HepG2 (cell line): ENCODE results near the gene GASK1A. TPM values are rescaled to one million over a fixed set of nuclear protein-coding genes. Genes with fewer than 3 reads are reported as not detected.

ENCODE experiments used
- ATAC-seq: fragments of 200-7000 bp; cut with Tn5 transposase; 3 replicates; pipeline ENCODE4 v1.9.1; 2020; ENCODE audit warnings: mild to moderate bottlenecking, moderate library complexity
- BruUV-seq: library from RNA; stranded (reverse); fragments of 400-500 nt; replicated peaks from 2 replicates; lab custom pipeline; 2021; lab: Mats Ljungman, UMichigan
- CTCF ChIA-PET: fragments of 300-600 bp; formaldehyde crosslinking; extraction: SDS; loops from one replicate; lab custom pipeline; 2021; ENCODE audit warnings: low total read pairs, inconsistent platforms, low intra/inter-chr PET ratio; lab: Yijun Ruan, JAX
- POLR2A ChIA-PET: fragments of 350-600 bp; sonication (Branson Sonifier 250); formaldehyde crosslinking; loops from one replicate; lab custom pipeline; 2020; ENCODE audit warnings: antibody characterized with exemption, inconsistent platforms; lab: Yijun Ruan, JAX
- DNase-seq: peaks from one replicate; pipeline ENCODE4 v3.0.0-alpha.2; 2015; ENCODE audit warnings: low spot score
- FAIRE-seq: peaks from 3 replicates; lab custom pipeline; 2011; peaks lifted over from hg19 to GRCh38; lab: Jason Lieb, UNC
- H2AFZ ChIP-seq: one replicate; pipeline ENCODE4 v1.6.1; 2011; ENCODE audit warnings: low read length, inconsistent platforms
- H3K27ac ChIP-seq: fragments of 300-600 bp; 3 replicates; pipeline ENCODE4 v1.8.0; 2011; ENCODE audit warnings: mixed run types, mild to moderate bottlenecking, mixed read lengths, low read length, inconsistent platforms; ENCODE audit not compliant: insufficient read depth; ENCODE audit errors: extremely low read length
- H3K27me3 ChIP-seq, 2 experiments: fragments of 200-600 bp in 1 of 2; 2 replicates in 1 of 2; 3 replicates in 1 of 2; pipeline versions ENCODE4 v1.6.0 to v1.8.0; 2011; ENCODE audit warnings: low read length in 2 of 2, mild to moderate bottlenecking in 2 of 2, moderate library complexity in 2 of 2, inconsistent platforms in 1 of 2; ENCODE audit not compliant: insufficient read depth in 2 of 2, control insufficient read depth in 1 of 2
- H3K36me3 ChIP-seq, 2 experiments: fragments of 200-600 bp in 1 of 2; replicated peaks in 1 of 2; 2 replicates in 1 of 2; 3 replicates in 1 of 2; pipeline versions ENCODE4 v1.5.1 to v1.8.0; 2011; ENCODE audit warnings: low read length in 2 of 2, inconsistent platforms in 1 of 2; ENCODE audit not compliant: insufficient read depth in 2 of 2, control insufficient read depth in 1 of 2
- H3K4me1 ChIP-seq: 2 replicates; pipeline ENCODE4 v1.5.1; 2012; ENCODE audit warnings: low read length, inconsistent platforms; ENCODE audit not compliant: insufficient read depth
- H3K4me2 ChIP-seq: 2 replicates; pipeline ENCODE4 v1.6.0; 2011; ENCODE audit warnings: low read depth, low read length, inconsistent platforms
- H3K4me3 ChIP-seq, 3 experiments: fragments of 200-600 bp in 1 of 3; sonication (generic), shearing (Covaris generic) in 1 of 3; replicated peaks in 1 of 3; 2 replicates each; pipeline ENCODE4 v1.5.1; 2011 to 2016; ENCODE audit warnings: low read length in 3 of 3, inconsistent platforms in 2 of 3, low read depth in 2 of 3, mild to moderate bottlenecking in 2 of 3, control low read depth in 1 of 3, mixed read lengths in 1 of 3; ENCODE audit not compliant: insufficient read depth in 1 of 3
- H3K79me2 ChIP-seq: one replicate; pipeline ENCODE4 v1.6.1; 2011; ENCODE audit warnings: low read length, inconsistent platforms; ENCODE audit not compliant: insufficient read depth
- H3K9ac ChIP-seq: 2 replicates; pipeline ENCODE4 v1.6.0; 2011; ENCODE audit warnings: mild to moderate bottlenecking, low read depth, low read length, inconsistent platforms; ENCODE audit not compliant: insufficient read depth
- H3K9me3 ChIP-seq: 2 replicates; pipeline ENCODE4 v1.5.1; 2012; ENCODE audit warnings: mild to moderate bottlenecking, low read length
- H4K20me1 ChIP-seq: 2 replicates; pipeline ENCODE4 v1.6.0; 2011; ENCODE audit warnings: inconsistent platforms, mild to moderate bottlenecking, low read length, moderate library complexity; ENCODE audit not compliant: insufficient read depth
- ARHGAP35 ChIP-seq: sonication (generic); formaldehyde crosslinking; IDR thresholded peaks from 2 replicates; pipeline ENCODE4 v1.9.0; 2022; ENCODE audit warnings: mild to moderate bottlenecking, inconsistent platforms, moderate library complexity, missing genetic modification reagents, borderline replicate concordance
- CBX2 ChIP-seq, 2 experiments: fragments of 200-600 bp in 1 of 2; sonication (generic); formaldehyde crosslinking in 1 of 2; IDR thresholded peaks; 2 replicates each; pipeline versions ENCODE4 v1.7.0 to v1.8.1; 2018 to 2022; ENCODE audit warnings: low read depth in 2 of 2, low read length in 1 of 2, mild to moderate bottlenecking in 1 of 2, missing genetic modification reagents in 1 of 2
- HNF4G ChIP-seq, 2 experiments: sonication (generic) in 1 of 2; formaldehyde crosslinking in 1 of 2; IDR thresholded peaks; 2 replicates each; pipeline versions ENCODE4 v1.4.0 to v1.6.1; 2011 to 2020; ENCODE audit warnings: borderline replicate concordance in 2 of 2, low read depth in 2 of 2, mild to moderate bottlenecking in 2 of 2, low read length in 1 of 2, missing genetic modification reagents in 1 of 2, moderate library complexity in 1 of 2
- JUND ChIP-seq: sonication (generic); formaldehyde crosslinking; IDR thresholded peaks from 2 replicates; pipeline ENCODE4 v1.8.0; 2022; ENCODE audit warnings: mild to moderate bottlenecking, missing genetic modification reagents
- KLF11 ChIP-seq: IDR thresholded peaks from 2 replicates; pipeline ENCODE4 v1.6.1; 2016; ENCODE audit warnings: missing compliant biosample characterization
- KLF13 ChIP-seq: sonication (generic); formaldehyde crosslinking; IDR thresholded peaks from 2 replicates; pipeline ENCODE4 v1.4.0; 2020; ENCODE audit warnings: mild to moderate bottlenecking, missing genetic modification reagents
- MEF2D ChIP-seq: sonication (generic); formaldehyde crosslinking; IDR thresholded peaks from 2 replicates; pipeline ENCODE4 v1.5.1; 2020; ENCODE audit warnings: mild to moderate bottlenecking, missing genetic modification reagents
- MTERF4 ChIP-seq: sonication (generic); formaldehyde crosslinking; IDR thresholded peaks from 2 replicates; pipeline ENCODE4 v1.8.0; 2023; ENCODE audit warnings: mild to moderate bottlenecking, missing genetic modification reagents
- MXD3 ChIP-seq: IDR thresholded peaks from 2 replicates; pipeline ENCODE4 v1.6.1; 2016; ENCODE audit warnings: mild to moderate bottlenecking, missing biosample characterization, missing genetic modification reagents
- SATB2 ChIP-seq: sonication (generic); formaldehyde crosslinking; IDR thresholded peaks from 2 replicates; pipeline ENCODE4 v1.5.0; 2020; ENCODE audit warnings: missing genetic modification reagents
- ZFX ChIP-seq: sonication (generic); formaldehyde crosslinking; IDR thresholded peaks from 2 replicates; pipeline ENCODE4 v1.4.0; 2020; ENCODE audit warnings: mild to moderate bottlenecking, low read depth, missing genetic modification reagents, moderate library complexity
- ZNF281 ChIP-seq: sonication (generic); formaldehyde crosslinking; IDR thresholded peaks from 2 replicates; pipeline ENCODE4 v1.4.0; 2020; ENCODE audit warnings: missing genetic modification reagents, borderline replicate concordance
- ZNF292 ChIP-seq: sonication (generic); formaldehyde crosslinking; IDR thresholded peaks from 2 replicates; pipeline ENCODE4 v1.8.1; 2022; ENCODE audit warnings: mild to moderate bottlenecking, low read depth, missing genetic modification reagents, borderline replicate concordance
- ZNF296 ChIP-seq: sonication (generic); formaldehyde crosslinking; conservative IDR thresholded peaks from 2 replicates; pipeline ENCODE4 v1.5.0; 2020; ENCODE audit warnings: mild to moderate bottlenecking, missing genetic modification reagents
- ZNF350 ChIP-seq: sonication (generic); formaldehyde crosslinking; IDR thresholded peaks from 2 replicates; pipeline ENCODE4 v1.4.0; 2020; ENCODE audit warnings: mild to moderate bottlenecking, low read depth, missing genetic modification reagents, borderline replicate concordance
- ZNF354B ChIP-seq: sonication (generic); formaldehyde crosslinking; IDR thresholded peaks from 2 replicates; pipeline ENCODE4 v1.8.0; 2022; ENCODE audit warnings: mild to moderate bottlenecking, missing genetic modification reagents
- ZNF615 ChIP-seq: sonication (generic); formaldehyde crosslinking; IDR thresholded peaks from 2 replicates; pipeline ENCODE4 v1.5.0; 2020; ENCODE audit warnings: mild to moderate bottlenecking, missing genetic modification reagents, borderline replicate concordance
- ZNF816 ChIP-seq: sonication (generic); formaldehyde crosslinking; IDR thresholded peaks from 2 replicates; pipeline ENCODE4 v1.8.0; 2022; ENCODE audit warnings: missing genetic modification reagents, mild to moderate bottlenecking, borderline replicate concordance
- ZNF878 ChIP-seq: sonication (generic); formaldehyde crosslinking; IDR thresholded peaks from 2 replicates; pipeline ENCODE4 v1.8.1; 2023; ENCODE audit warnings: mild to moderate bottlenecking, missing genetic modification reagents, moderate library complexity
- WGBS: methylation state at CpG from one replicate; pipeline ENCODE4 v1.1.6; 2017; ENCODE audit warnings: low lambda C conversion rate; 5-methylcytosine and 5-hydroxymethylcytosine counted together
- in situ Hi-C: cut with HindIII; loops from 2 replicates; pipeline ENCODE4 v1.10.0; 2017; ENCODE audit warnings: low pct_unique_long_range_greater_than_20kb; ENCODE audit not compliant: extremely low pct_ligation_motif_present
- intact Hi-C: fragments of 100-400 bp; cut with micrococcal nuclease; formaldehyde crosslinking; loops from one replicate; pipeline ENCODE4 v1.10.0; 2022; ENCODE audit not compliant: unreplicated experiment
- polyA plus RNA-seq, 8 experiments: library from polyadenylated mRNA; depleted of rRNA in 3 of 8; stranded (reverse) in 7 of 8; unstranded in 1 of 8; fragments of >200 nt; fragmentation: Illumina TruSeq in 4 of 8; extraction: Trizol in 4 of 8; gene quantifications; 2 replicates each; pipeline versions ENCODE4 v1.2.1 to v1.2.3, GENCODE V29; 2011 to 2016; ENCODE audit warnings: low read depth in 4 of 8, missing spikeins in 1 of 8, mixed read lengths in 1 of 8; ENCODE audit not compliant: insufficient read depth in 1 of 8
- total RNA-seq, 5 experiments: library from RNA; depleted of rRNA; stranded (reverse); fragments of >200 nt; fragmentation: Illumina TruSeq; extraction: Trizol; gene quantifications; 2 replicates each; pipeline ENCODE4 v1.2.3, GENCODE V29; 2016; ENCODE audit warnings: low read depth in 1 of 5
- TF ChIP-seq, protein P1 (sequence below): sonication (generic); formaldehyde crosslinking; IDR thresholded peaks from 2 replicates; pipeline ENCODE4 v1.4.0; 2020; ENCODE audit warnings: mild to moderate bottlenecking, missing genetic modification reagents

The GASK1A gene
- total and polyA plus RNA-seq, 2 of the 13 experiments (the other 11 are each of a cell fraction or from before 2014, with no cell fraction given) = not detected

- TF ChIP-seq ZNF292 (CRISPR knock-in tag) (no peak), HNF4G (IDR thresholded peaks at IDR 0.05; ENCODE audit: borderline replicate concordance, low read depth, low read length) (no peak), HNF4G (CRISPR knock-in tag; IDR thresholded peaks at IDR 0.05; ENCODE audit: borderline replicate concordance, low read depth) (no peak), ZNF615 (CRISPR knock-in tag) (no peak), MXD3 (CRISPR knock-in tag) (no peak), SATB2 (CRISPR knock-in tag) (no peak), ARHGAP35 (CRISPR knock-in tag) (no peak), KLF11 (no peak), ZNF878 (CRISPR knock-in tag) (no peak)
These were observed 43.0 kb downstream of the GASK1A start (continued) for GRCh38 chr3:43022121-43022520.

- ATAC-seq = no peak
- in situ Hi-C loops = no loop called here
- H3K9me3 ChIP-seq = no peaks in the 10 kb centered on the region
- 5% methylated on average over 4 of the region's 4 CpGs for WGBS
- H3K4me2 ChIP-seq = no peak overlapping the region
- H4K20me1 ChIP-seq = no peaks in the 10 kb centered on the region
- no peaks in the 10 kb centered on the region for H3K36me3 ChIP-seq
- no peak overlapping the region for H3K9ac ChIP-seq
- H2AFZ ChIP-seq = no peak overlapping the region
- peaks cover 0 to 46% of the 10 kb centered on the region in 2 experiments; a peak in 4 of 5 replicates for H3K27me3 ChIP-seq
- DNase-seq = no peak
- CTCF ChIA-PET = no interaction called here
- no peak for FAIRE-seq
- no peak overlapping the region for H3K27ac ChIP-seq
- no peak overlapping the region for H3K4me3 ChIP-seq
- H3K4me1 ChIP-seq = no peaks in the 10 kb centered on the region
- POLR2A ChIA-PET = no interaction called here
- intact Hi-C loops = no loop called here
- BruUV-seq = no TSS peak
- no peaks in the 10 kb centered on the region for H3K79me2 ChIP-seq
- TF ChIP-seq ZNF296 (no peak), MEF2D (no peak), CBX2 (IDR thresholded peaks at IDR 0.05; ENCODE audit: low read depth, low read length) (no peak), CBX2 (CRISPR knock-in tag; IDR thresholded peaks at IDR 0.05; ENCODE audit: low read depth) (no peak), JUND (CRISPR knock-in tag) (no peak), ZFX (CRISPR knock-in tag) (no peak), ZNF354B (CRISPR knock-in tag) (no peak), ZNF816 (CRISPR knock-in tag) (no peak), ZNF281 (CRISPR knock-in tag) (no peak), KLF13 (CRISPR knock-in tag) (no peak), ZNF350 (CRISPR knock-in tag) (no peak), MTERF4 (CRISPR knock-in tag) (no peak)
- TF ChIP-seq, protein P1, sequence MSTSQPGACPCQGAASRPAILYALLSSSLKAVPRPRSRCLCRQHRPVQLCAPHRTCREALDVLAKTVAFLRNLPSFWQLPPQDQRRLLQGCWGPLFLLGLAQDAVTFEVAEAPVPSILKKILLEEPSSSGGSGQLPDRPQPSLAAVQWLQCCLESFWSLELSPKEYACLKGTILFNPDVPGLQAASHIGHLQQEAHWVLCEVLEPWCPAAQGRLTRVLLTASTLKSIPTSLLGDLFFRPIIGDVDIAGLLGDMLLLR = no peak
These were observed 44.0 kb downstream of the GASK1A start for GRCh38 chr3:43023066-43023465.
